Measurements from ENCODE around the gene HSPA4L.
A peak's percentile ranks its signal among the peaks of the same experiment; 100 is the strongest.

HSPA4L gene

GRCh38 chr4:127870281-127870680 is 88.2 kb downstream of the HSPA4L start:
- no peak for DNase-seq

DNA sequence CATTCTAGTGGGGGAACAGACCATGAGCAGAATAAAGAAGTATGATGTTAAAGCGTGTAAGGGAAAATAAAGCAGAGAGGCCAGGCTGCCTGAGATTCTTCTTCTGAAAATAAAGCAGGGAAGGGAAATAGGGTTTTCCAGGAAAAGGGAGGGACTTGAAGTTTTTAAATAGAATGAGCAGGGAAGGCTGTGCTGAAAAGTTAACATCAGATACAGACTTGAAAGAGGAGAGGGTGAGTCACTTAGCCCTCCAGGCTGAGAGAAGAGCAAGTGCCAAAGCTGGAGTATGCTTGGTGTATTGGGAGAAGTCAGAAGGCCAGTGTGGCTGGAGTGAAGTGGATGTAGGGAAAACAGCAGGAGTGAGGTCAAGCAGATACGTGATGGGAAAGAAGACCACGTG is 88.6 kb downstream of the HSPA4L start:
- DNase-seq: peak in 1 of 14 donors; percentile 19

DNA sequence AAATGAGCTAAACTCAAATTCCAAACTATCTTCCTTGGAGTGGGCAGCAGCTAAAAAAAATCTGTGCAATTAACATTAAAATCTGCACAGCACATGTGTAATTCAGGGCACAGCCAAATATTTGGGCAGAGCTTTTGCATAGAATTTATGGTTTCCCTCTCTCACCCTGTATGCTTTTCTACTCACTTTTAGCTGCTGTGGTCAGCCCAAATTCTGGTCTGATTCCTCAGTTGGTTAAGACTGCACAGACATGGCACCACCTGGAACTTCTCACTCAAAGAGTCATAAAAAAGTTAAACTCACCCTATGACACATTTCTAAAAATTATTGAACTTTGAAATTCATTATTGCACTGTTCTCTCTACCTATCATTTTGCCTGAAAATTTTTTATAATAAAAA is 93.7 kb downstream of the HSPA4L start:
- DNase-seq: no peak

GRCh38 chr4:127880763-127881562 is 98.8 kb downstream of the HSPA4L start, which contains the start of gene PLK4:
TSS of gene PLK4 (plus strand) at chr4:127880893. CDS start at chr4:127881135, 242 bp downstream.
- peak; percentile 47 to 93 (median 86) for DNase-seq

- no peak for DNase-seq
Observed at GRCh38 chr4:127881563-127881864, 99.4 kb downstream of the HSPA4L start.

GRCh38 chr4:127888559-127888958 is 106.4 kb downstream of the HSPA4L start:
- DNase-seq: no peak

GRCh38 chr4:127889903-127890302 is 107.8 kb downstream of the HSPA4L start:
- DNase-seq: no peak

Measured in C1 segment of cervical spinal cord (tissue), 14 donors.